DMS 273 (cell line): ENCODE data around the gene TTYH2.

ENCODE experiments used
- DNase-seq: peaks from one replicate; lab custom pipeline; 2025; ENCODE audit not compliant: unreplicated experiment; lab: John Stamatoyannopoulos, UW

Gene TTYH2

DNA sequence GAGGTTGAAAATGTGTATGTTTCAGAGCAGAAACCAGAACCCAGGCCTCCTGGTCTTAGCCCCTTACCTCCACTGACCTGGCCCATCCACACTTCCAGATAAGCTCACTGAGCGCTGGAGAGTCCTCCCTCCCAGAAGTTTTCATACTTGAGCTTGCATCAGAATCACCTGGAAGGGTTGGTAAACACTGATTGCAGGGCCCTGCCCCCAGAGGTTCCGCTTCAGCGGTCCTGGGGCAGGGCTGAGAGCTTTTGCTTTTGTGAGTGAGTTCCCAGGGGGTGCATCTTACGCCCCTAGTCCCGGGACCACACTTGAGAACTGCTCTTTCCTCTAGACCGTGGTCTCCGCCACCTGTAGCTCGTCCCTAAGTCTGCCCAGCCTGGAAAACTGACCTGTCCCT is 20.6 kb downstream of the TTYH2 start:
- no peak for DNase-seq

DNA sequence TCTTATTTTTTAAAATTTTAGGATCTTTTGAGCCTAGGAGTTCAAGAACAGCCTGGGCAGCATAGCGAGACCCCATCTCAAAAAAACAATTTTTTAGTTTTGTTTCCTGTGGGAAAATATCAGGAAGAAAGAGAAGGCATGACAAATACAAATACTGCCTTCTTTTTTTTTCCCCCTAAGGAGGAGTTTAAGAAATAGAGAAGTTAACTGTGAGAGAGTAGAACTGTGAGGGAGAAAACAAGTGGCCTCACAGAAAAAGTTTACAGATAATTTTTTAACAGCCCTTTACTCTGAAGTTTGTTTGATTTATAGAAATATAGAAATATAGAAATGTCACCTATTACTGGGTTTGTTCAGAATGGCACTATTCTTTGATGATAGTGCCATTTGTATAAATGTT is 21.1 kb downstream of the TTYH2 start:
- DNase-seq = no peak

DNA sequence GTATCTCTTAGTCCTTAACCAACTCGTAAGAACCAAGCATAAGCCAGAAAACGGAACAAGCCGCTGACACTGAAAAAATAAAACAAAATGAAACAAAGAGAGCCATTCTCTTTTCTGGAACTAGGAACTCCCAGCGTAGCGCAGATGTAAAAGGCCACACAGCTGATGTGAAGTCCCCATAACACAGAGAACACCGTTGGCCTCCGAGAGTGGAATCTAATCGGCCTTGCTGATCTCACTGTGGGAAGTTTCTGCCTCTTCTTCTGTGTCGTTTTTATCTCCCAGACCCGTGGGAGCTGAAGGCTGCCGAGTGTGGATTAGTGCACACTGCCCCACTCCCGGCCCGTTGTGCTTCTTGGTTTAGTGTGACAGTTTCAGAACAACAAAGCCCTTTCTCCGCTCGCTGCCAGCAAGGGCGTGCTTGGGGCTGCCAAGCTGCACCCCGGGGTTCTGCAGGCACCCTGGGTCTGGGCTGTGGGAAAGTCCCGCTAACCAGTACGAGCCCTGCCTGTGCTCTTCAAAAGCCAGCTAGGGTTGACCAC is 21.7 kb downstream of the TTYH2 start:
- DNase-seq = no peak

DNA sequence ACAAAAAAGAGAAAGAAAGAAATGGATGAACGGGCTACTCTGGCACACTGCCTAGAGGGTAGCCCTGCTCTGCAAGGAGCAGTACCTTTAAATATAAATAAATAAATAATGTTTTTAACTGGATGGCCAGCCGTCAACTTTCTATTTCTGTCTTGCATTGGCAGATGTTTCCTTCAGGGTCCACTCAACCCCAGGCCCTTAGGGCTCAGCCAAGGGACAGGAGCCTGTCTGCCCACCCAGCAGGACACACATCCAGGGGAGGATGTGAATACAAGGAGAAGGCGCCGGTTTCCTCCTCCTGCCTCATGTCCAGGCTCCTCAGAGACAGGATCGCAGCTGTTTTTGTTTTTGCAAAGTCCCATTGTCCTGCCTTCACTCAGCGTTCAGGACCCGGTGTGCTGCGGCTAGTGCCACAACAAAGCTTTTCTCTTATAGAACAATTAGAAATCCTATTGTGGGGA is 22.6 kb downstream of the TTYH2 start:
- no peak for DNase-seq

DNA sequence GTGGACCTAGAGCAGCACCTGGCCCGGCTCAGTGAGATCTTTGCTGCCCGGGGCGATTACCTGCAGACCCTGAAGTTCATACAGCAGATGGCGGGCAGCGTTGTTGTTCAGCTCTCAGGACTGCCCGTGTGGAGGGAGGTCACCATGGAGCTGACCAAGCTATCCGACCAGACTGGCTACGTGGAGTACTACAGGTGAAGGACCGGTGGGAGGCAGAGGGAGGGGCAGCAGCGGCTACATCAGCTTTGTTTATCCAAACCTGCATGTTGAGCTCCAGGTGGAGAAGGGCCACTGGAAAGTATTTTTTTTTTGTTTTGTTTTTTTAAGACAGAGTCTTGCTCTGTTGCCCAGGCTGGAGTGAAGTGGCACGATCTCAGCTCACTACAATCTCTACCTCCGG is 23.9 kb downstream of the TTYH2 start:
- DNase-seq = no peak

DNA sequence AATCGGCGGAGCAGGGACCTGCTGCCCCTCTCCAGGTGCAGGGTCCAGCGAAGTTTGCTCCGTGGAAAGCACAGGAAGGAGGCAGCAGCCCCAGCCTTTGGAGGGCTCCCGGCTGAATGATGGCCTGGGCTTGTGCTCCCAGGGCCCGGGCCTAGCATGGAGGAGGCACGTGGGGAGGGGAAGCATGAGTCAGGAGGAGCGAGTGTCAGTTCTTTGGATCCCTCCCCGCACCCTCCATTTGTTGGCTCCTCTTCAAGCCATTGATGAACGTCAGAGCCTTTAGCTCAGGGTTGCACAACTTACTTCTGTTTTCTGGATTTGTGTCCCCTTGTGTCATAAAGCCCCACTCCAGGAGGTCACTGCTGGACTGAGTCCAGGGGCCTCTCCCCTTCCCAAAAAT is 25.8 kb downstream of the TTYH2 start:
- no peak for DNase-seq

DNA sequence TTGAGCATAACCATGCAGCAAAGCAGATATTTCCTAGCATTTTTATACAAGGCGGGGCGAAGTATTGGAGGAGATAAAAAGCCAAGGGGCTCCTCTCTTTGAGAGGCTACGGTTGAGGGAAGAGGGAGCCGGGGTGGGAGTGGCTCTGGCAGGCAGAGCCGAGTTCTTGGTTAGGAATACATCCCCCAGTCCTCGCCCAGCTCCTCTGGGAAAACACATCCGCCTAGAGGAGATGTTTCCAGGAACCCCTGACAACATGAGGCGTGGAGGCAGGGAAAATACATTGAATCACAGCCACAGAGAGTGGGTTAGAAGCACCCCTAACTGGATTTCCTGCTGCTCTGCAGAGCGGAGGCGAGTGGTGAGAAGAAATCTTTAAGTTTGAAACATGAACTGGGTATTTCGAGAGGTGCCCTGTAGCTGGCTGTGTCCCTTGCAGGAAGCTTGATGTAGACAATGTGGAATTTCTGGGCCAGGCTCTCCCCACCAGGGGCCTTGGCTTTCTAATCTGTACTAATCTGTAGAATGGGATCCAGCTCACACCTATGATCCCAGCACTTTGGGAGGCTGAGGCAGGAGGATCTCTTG is 27.3 kb downstream of the TTYH2 start:
- DNase-seq = no peak

DNA sequence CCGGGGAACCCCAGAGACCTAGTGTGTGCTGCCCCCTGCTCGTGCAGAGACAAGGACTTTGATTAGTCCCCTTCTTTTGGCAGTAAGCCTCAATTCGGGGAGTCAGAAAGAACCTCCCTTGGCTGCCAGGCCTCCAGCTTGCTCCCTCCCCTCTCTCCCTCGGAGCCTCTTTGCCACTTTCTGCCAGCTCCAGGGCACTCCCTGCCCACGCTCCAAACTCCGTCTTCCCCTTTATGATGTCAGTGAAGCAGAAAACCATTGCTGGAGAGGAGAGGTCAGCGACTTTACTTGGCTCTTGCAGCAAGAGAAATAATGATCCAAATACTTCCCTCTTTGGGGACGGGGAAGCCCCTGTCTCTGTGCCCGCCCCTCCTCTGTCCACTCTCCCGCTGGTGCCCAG is 28.1 kb downstream of the TTYH2 start:
- DNase-seq = no peak

DNA sequence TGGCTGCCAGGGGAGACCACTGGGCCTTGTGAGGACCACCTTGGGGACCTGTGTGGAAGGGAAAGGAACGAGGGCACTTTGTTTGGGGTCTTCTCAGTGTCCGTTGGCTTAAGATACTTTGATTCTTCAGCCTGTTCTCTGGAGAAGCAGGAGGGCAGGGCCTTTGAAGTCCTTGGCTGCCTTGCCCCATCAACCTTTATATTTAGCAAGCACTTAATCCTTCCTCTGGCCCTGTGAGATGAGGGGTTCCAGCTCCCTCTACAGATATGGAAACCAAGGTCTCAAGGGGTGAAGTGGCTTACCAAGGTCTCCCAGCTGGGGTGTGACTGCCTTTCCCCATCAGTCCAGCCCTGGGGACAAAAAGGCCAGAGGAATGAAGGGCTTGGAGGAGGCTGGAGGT is 28.5 kb downstream of the TTYH2 start:
- DNase-seq = no peak

DNA sequence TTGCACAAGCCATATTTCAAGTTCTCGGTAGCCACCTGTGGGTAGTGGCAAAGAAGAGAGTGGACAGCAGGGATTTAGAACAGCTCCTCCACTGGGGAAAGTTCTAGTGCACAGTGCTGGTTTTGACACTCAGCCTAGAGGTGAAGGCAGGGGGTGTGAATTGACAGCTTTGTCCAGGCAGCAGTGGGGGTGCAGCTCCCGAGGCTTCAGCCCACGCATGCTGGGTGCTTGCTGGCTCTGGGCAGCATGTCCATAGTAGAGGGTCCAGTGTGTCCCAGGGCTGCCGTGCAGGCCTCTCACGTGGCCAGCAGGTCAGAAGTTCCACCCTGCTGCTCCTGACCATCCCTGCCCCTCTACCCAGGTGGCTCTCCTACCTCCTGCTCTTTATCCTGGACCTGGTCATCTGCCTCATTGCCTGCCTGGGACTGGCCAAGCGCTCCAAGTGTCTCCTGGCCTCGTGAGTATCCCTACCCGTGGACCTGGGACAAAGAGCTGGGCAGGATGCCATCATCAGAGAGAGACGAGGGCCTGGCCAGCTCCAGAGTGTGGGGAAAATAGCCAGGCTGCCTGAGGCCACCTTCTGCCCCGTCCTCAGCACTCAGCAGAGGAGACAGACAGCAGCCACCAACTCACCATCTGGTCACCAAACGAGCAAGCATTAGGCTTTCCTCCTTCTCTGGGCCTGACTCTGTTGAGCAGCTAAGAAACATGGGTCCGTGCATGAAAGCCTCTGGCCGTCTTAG is 29.8 kb downstream of the TTYH2 start:
- DNase-seq = no peak

DNA sequence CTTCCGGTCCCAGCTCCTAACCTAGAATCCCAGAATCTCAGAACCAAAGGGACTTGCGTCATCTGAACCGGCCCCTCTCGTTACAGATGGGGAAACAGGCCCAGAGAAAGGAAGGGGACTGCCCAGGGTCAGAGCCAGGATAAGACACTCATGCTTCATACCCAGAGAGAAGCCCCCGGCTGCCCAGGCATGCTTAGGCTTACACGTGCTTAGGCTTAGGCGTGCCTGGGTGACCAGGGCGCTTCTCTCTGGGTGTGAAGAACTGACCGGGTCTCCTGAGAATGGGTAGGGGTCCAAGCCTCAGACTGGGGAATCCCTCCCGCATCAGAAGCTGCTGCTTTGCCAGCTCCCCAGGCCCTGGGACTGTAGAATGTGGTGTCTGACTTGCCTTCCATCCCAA is 30.8 kb downstream of the TTYH2 start:
- DNase-seq = no peak

DNA sequence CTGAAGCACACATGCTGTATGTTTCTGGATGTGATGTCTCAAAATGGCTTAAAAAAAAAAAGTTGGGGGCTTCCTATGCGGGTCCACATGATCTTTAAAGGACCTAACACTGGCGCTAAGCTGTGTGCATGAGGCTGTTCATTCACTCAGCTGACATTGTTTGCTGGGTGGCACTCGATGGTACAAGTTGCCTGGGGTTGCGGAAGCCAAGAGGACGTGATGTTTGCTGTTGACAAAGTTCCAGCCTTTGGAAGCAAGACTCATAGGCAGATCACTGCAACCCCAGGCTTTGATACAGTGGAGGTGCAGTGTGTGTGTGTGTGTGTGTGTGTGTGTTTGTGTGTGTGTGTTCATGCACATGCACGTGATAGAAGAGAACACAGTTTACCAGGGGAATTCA is 31.2 kb downstream of the TTYH2 start:
- DNase-seq = no peak

DNA sequence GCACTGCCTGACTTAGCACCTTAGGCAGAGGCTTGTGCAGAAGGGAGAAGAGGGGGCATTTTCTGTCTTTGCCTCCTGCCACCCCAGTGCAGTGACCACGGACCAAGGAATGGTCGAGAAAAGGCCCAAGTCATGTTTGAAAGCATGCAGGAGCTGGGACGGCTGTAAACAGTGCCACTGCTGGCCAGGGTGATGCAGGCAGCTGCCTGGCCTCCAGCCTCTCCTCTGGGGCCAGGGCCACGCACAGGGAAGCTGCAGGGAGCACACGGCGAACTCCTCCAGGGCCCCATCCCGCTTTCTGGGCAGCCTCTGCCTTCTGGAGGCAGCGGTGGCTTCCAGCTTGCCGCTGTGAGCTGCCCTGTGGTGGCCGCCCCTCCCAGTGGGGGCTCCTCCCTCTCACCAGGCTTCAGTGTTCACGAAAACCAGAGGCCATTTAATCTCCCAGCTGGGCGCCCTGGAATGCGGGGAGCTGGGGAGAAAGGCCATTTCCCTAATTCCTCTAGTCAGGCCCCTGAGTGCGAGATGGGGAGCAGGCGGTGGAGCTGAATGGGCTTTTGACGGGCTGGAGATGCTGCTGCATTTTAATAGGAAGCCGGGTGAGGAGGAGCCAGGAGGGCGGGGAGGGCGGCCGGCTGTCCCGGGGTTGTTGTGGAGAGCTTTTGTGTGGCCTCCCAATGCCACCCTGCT is 31.9 kb downstream of the TTYH2 start:
- DNase-seq = no peak

DNA sequence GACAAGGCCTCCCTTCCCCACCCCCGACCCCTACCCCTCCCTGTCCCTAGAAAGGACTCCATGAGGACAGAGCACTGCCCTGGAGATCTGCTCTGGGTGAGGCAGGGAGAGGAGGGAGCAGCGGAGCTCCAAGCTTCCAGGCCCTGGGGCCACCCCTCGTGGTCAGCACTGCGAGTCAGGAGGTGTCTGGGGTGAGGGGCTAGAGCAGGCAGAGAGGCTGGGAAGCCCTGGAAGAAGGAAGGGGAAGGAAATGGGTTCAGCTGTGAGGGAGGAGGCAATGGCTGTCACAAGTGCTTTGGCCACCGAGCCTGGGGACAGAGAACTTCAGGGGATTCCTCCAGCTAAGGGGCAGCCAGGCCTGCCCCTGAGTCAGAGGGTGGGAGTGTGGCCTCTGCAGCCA is 32.5 kb downstream of the TTYH2 start:
- DNase-seq = no peak

DNA sequence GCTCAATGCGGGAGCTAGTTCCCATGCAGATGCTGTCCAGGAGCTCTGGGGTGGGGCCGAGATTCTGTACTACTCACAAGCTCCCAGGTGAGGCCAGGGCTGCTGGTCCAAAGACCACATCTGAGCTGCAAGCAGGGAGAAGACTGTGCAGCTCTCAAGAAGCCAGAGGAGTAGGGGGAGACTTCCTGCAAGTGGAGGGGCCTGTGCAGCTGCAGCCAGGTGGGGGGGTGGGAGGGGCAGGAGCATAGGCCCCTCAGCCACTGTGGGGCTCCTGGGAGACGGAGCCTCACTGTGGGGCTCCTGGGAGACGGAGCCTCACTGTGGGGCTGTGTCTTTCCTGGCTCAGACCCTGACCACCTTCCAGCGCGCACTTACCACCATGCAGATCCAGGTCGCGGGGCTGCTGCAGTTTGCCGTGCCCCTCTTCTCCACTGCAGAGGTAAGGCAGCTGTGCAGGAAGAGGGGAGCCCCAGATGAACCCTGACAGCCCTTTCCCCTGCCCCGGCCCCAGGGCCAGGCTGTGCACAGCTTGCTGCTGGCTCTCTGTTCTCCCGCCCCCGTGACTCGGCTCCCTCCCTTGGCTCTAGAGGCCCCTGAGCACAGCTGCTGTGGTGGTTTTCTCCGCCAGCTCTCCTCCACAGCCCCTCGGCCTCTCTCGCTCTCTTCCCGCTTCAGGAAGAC is 36.4 kb downstream of the TTYH2 start:
- DNase-seq = no peak

DNA sequence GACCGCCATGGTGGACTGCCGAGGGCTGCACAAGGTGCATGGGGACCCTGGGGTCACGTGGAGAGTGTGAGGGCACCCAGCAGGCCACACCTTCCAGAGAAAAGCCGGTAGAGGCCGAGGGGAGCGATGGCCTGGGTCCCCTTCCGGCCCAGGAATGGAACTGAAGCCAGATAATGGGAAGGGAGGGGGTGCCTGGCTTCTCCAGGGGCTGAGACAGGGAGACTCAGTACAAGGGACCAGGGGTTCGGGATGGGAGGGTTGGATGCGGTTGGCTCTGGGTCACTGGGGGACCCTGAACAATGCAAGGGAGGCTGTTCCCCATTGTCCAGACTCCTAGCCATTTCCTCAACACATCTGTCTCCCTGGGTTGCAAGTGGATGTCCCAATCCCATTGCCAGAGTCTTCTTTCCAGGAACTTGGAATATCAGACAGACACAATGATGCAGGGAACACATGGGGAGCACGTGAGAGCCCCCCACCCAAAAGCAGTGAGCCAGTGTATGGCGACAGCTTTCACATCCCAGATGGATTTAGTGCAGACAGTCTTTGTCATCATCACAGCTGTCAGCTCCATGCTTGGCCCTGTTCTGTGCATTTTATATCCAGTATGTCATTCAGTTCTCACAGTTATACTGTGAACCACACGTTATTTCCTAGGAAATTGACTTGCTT is 37.1 kb downstream of the TTYH2 start:
- no peak for DNase-seq

DNA sequence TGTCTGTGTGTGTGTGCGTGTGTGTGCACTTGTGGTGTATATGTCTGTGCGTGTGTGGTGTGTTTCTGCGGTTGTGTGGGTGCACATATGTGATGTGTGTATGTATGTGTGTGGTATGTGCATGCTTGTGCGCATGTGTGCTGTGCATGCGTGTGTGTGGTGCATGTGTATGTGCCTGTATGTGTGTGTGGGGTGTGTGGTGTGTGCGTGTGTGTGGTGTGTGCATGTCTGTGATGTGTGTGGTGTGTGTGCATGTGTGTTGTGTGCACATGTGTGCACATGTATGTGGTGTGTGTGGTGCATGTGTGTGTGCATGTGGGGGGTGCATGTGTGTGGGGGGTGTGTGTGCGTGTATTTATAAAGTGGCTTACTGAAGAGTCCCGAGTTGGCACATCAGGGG is 37.7 kb downstream of the TTYH2 start:
- no peak for DNase-seq

DNA sequence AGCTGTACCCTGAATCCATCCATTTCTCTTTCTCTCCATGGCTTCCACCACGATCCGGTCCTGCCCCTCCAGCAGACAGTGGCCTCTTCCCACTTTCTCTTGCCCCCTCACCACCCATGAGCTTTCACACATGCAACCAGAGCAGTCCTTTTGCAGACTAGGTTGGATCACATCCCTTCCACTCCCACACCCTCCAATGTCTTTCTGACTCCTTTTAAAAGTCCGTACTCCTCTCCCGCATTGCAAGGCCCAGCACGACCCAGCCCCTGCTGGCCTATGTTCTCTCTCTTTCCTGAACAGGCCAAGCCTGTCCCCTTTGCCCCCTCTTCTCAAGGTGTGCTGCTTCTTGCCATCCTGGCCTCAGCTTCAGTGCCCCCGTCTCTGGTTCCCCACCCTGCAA is 38.2 kb downstream of the TTYH2 start:
- DNase-seq = no peak

DNA sequence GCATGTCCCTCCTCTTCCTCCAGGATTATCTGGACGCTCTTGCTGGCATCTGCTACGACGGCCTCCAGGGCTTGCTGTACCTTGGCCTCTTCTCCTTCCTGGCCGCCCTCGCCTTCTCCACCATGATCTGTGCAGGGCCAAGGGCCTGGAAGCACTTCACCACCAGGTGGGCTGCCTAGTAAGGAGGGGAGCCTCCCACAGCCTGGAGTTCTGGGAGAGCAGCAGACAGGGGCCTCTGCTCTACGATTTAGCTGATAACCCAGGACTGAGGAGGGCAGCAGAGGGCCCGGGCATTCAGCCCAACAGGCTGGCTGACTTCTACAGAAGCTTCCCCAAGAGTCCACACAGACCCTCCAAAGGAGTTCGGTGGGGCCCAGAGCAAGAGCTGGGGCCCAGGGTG is 38.8 kb downstream of the TTYH2 start:
- no peak for DNase-seq

DNA sequence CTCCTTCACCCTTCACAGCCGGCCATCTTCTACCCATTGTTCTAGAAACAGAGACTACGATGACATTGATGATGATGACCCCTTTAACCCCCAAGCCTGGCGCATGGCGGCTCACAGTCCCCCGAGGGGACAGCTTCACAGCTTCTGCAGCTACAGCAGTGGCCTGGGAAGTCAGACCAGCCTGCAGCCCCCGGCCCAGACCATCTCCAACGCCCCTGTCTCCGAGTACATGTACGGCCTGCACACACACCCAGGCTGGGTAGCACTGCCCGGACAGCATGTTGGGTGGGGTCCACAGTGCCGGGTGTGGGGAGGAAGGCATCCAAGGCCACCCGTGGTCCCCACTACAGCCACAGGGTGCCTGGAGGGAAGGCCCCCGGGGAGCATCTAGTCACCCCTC is 39.7 kb downstream of the TTYH2 start:
- DNase-seq = no peak

DNA sequence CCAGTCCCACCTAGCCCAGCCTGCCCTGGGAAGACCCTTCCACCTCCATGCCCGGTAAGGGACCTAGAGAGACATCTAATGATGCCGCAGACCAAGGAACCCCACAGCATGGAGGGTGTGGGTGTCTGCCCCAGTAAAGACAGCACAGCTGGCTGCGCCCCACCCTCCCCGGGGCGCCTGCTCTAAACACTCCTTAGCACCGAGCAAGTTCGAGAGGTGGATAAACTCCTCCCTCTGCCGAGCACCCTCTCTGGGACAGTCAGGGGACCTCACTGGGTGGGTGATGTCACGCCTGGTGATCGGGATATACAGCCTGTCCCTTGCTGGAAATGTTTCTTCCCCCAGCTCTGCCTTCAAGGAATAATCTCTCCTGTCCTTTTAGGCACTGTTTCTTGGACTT is 43.9 kb downstream of the TTYH2 start:
- no peak for DNase-seq
